Lower lobe of right lung (tissue), 2 donors: ENCODE data around the gene EYA4. TPM values are rescaled to one million over a fixed set of nuclear protein-coding genes. Genes with fewer than 3 reads are reported as not detected.

Experiments used
- ATAC-seq, 2 donors: fragments of 200-7000 bp; cut with Tn5 transposase; one replicate each; pipeline ENCODE4 v1.9.1; 2020 to 2022; ENCODE audit warnings: mild to moderate bottlenecking in 2 of 2, moderate library complexity in 2 of 2
- DNase-seq: peaks from one replicate; pipeline ENCODE4 v3.0.0-alpha.2; 2020
- H3K27ac ChIP-seq: fragments of 200-600 bp; one replicate; pipeline ENCODE4 v1.8.0; 2022
- H3K27me3 ChIP-seq: fragments of 200-600 bp; one replicate; pipeline ENCODE4 v1.8.0; 2022; ENCODE audit warnings: low read depth
- H3K36me3 ChIP-seq: fragments of 200-600 bp; one replicate; pipeline ENCODE4 v1.8.0; 2022; ENCODE audit warnings: mild to moderate bottlenecking
- H3K4me1 ChIP-seq: fragments of 200-600 bp; one replicate; pipeline ENCODE4 v1.8.0; 2022
- H3K4me3 ChIP-seq: fragments of 200-600 bp; one replicate; pipeline ENCODE4 v1.8.0; 2022; ENCODE audit warnings: mild to moderate bottlenecking
- H3K9me3 ChIP-seq: fragments of 200-600 bp; one replicate; pipeline ENCODE4 v1.8.0; 2022
- CTCF ChIP-seq: fragments of 200-600 bp; IDR thresholded peaks from one replicate; pipeline ENCODE4 v1.8.0; 2022; ENCODE audit warnings: antibody characterized with exemption, mild to moderate bottlenecking
- intact Hi-C: fragments of 100-400 bp; cut with DNase I; formaldehyde crosslinking; loops from one replicate; pipeline ENCODE4 v1.11.0; 2022
- total RNA-seq: library from RNA; stranded (reverse); fragmentation: NEBNext Ultra II Directional; extraction: Animal tissue kit (Norgen Biotek cat#: 25700); gene quantifications from one replicate; pipeline ENCODE4 v1.2.1, GENCODE V29; 2021
- donor health status: DM: no; HTN: yes; CAD: no; lungs with severe emphysema.

The EYA4 gene
- total RNA-seq, 1 donor from 2014 or later, result 2.6 TPM

GRCh38 chr6:133317704-133318103 is 76.5 kb downstream of the EYA4 start:
- H3K27me3 ChIP-seq, result no peaks in the 10 kb centered on the region
- intact Hi-C loops, result no loop called here
- no peak overlapping the region for H3K4me3 ChIP-seq
- no peaks in the 10 kb centered on the region for H3K36me3 ChIP-seq
- no peaks in the 10 kb centered on the region for H3K9me3 ChIP-seq
- H3K4me1 ChIP-seq, result no peaks in the 10 kb centered on the region
- no peak for TF ChIP-seq CTCF
- ATAC-seq, result no peak
- no peak for DNase-seq
- H3K27ac ChIP-seq, result no peak overlapping the region

GRCh38 chr6:133326584-133326983 is 85.4 kb downstream of the EYA4 start:
- Histone ChIP-seq H3K4me1 (no peaks in the 10 kb centered on the region), H3K4me3 (no peak overlapping the region), H3K36me3 (no peaks in the 10 kb centered on the region), H3K27ac (no peak overlapping the region), H3K27me3 (no peaks in the 10 kb centered on the region), H3K9me3 (no peaks in the 10 kb centered on the region)
- DNase-seq (no peak), ATAC-seq (peak in 1 of 2 donors; percentile 12)
- intact Hi-C loops, result no loop called here
- no peak for TF ChIP-seq CTCF

- DNase-seq, result no peak
- Histone ChIP-seq H3K27me3 (no peaks in the 10 kb centered on the region), H3K9me3 (no peaks in the 10 kb centered on the region), H3K4me3 (no peak overlapping the region), H3K27ac (no peak overlapping the region), H3K36me3 (no peaks in the 10 kb centered on the region), H3K4me1 (no peaks in the 10 kb centered on the region)
- no peak for ATAC-seq
- intact Hi-C loops, result no loop called here
- TF ChIP-seq CTCF, result no peak
These were observed 92.7 kb downstream of the EYA4 start for GRCh38 chr6:133333852-133334251.

- H3K9me3 ChIP-seq, result no peaks in the 10 kb centered on the region
- H3K4me3 ChIP-seq, result no peak overlapping the region
- no peak overlapping the region for H3K27ac ChIP-seq
- no peak for TF ChIP-seq CTCF
- peaks cover 4% of the 10 kb centered on the region for H3K4me1 ChIP-seq
- intact Hi-C loops, result no loop called here
- DNase-seq (no peak), ATAC-seq (no peak)
- H3K27me3 ChIP-seq, result no peaks in the 10 kb centered on the region
- H3K36me3 ChIP-seq, result no peaks in the 10 kb centered on the region
These were observed 96.2 kb downstream of the EYA4 start for GRCh38 chr6:133337308-133337707.

- H3K27me3 ChIP-seq, result no peaks in the 10 kb centered on the region
These were observed 98.6 kb downstream of the EYA4 start for GRCh38 chr6:133339543-133340384.

More at GRCh38 chr6:133339543-133340384, 98.6 kb downstream of the EYA4 start:
- no peak overlapping the region for H3K4me3 ChIP-seq
- no peak overlapping the region for H3K27ac ChIP-seq
- intact Hi-C loops, result no loop called here
- H3K9me3 ChIP-seq, result no peaks in the 10 kb centered on the region
- ATAC-seq, result no peak
- no peak for DNase-seq
- no peak for TF ChIP-seq CTCF
- H3K4me1 ChIP-seq, result peaks cover 4% of the 10 kb centered on the region
- H3K36me3 ChIP-seq, result no peaks in the 10 kb centered on the region
